ENCODE measurements around the gene KLC1. TPM values are rescaled to one million over a fixed set of nuclear protein-coding genes. Genes with fewer than 3 reads are reported as not detected.

The KLC1 gene
- total and polyA plus RNA-seq, 4 donors, result 93.3 to 225 (median 139) TPM

DNA sequence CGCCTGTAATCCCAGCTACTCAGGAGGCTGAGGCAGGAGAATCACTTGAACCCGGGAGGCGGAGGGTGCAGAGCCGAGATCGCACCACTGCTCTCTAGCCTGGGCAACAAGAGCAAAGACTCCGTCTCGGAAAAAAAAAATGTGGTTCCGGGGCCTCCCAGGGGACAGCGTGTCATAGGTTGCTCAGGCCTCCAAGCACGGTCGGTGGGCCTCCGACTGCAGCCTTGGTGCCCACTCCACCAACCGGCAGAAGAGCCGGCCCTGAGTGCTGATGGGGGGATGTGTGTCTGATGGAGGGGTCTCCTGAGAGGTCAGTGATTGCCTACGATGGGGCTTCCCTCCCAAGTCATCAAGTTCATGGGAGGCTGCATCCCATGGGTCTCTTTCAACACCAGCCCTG lies 102.5 kb downstream of the KLC1 start:
- WGBS, 2 donors, result 95 to 98% methylated on average over 15 of the region's 15 CpGs
- Histone ChIP-seq H3K9ac (ENCODE audit: insufficient read depth in 1 of 2, low read length in 2 of 2) (no peak overlapping the region), H3K4me1 (ENCODE audit: control insufficient read depth in 5 of 5, insufficient read depth in 5 of 5, low read length in 5 of 5) (peaks cover 0 to 23% (median 3%) of the 10 kb centered on the region in 5 donors), H3K27me3 (ENCODE audit: control insufficient read depth in 3 of 3, insufficient read depth in 3 of 3, low read length in 2 of 3) (no peaks in the 10 kb centered on the region), H3K4me3 (no peak overlapping the region), H3K36me3 (ENCODE audit: control insufficient read depth in 4 of 4, insufficient read depth in 4 of 4, low read length in 4 of 4) (peaks cover 0 to 66% (median 19%) of the 10 kb centered on the region in 4 donors), H3K9me3 (ENCODE audit: control insufficient read depth in 4 of 4, insufficient read depth in 3 of 4, low read length in 3 of 4) (no peaks in the 10 kb centered on the region), H3K27ac (ENCODE audit: low read depth in 1 of 2, low read length in 1 of 2) (no peak overlapping the region)
- ATAC-seq (ENCODE audit: insufficient read depth, low FRiP score) (no peak), DNase-seq (no peak)
- TF ChIP-seq, protein P1, sequence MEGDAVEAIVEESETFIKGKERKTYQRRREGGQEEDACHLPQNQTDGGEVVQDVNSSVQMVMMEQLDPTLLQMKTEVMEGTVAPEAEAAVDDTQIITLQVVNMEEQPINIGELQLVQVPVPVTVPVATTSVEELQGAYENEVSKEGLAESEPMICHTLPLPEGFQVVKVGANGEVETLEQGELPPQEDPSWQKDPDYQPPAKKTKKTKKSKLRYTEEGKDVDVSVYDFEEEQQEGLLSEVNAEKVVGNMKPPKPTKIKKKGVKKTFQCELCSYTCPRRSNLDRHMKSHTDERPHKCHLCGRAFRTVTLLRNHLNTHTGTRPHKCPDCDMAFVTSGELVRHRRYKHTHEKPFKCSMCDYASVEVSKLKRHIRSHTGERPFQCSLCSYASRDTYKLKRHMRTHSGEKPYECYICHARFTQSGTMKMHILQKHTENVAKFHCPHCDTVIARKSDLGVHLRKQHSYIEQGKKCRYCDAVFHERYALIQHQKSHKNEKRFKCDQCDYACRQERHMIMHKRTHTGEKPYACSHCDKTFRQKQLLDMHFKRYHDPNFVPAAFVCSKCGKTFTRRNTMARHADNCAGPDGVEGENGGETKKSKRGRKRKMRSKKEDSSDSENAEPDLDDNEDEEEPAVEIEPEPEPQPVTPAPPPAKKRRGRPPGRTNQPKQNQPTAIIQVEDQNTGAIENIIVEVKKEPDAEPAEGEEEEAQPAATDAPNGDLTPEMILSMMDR (IDR thresholded peaks at IDR 0.05; ENCODE audit: control extremely low read depth, extremely low read depth), result no peak

DNA sequence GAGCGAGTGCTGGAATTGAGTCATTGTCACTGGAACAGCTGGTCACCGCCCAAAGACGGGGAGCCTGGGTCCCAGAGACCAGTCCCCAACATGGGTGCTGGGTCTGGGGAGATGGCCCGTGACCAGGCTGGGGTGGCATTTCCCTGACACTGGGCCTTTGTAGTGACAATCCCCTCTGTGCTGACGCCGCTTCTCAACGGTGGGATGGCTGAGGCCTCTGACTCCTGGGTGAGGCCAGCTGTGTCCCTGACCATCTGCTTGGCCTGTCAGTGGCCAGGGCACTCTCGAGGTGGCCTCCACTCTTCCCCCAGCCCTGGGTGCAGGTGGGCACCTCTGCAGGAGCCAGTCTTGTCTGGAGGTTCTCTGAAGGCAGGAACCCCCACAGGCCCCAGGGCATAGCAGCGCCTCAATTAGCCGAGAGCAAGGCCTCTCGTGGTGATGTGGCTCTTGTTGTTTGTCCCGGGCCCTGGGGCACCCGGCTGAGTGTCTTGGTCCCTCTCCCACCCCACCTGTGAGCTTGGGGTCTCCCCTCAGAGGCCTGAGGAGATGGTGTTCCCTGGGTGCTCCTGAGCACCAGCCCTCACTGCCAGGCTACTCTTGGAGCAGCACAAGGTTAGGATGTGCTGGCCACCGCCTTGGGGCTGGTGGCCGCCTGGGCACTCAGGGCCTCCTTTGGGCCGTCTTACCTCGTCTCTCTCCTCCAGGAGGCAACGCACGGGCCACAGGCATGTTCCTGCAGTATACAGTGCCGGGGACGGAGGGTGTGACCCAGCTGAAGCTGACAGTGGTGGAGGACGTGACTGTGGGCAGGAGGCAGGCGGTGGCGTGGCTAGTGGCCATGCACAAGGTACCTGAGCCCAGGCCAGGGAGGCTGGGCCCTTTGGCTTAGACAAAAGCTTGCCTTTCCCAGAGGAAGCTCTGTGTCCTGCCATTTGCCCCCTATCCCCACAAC lies 103.2 kb downstream of the KLC1 start:
- 94 to 98% methylated on average over 24 of the region's 24 CpGs for WGBS, 2 donors
- peaks cover 0 to 29% (median 6%) of the 10 kb centered on the region in 5 donors for H3K4me1 ChIP-seq (ENCODE audit: control insufficient read depth in 5 of 5, insufficient read depth in 5 of 5, low read length in 5 of 5)
- DNase-seq, result no peak
- no peak overlapping the region for H3K27ac ChIP-seq (ENCODE audit: low read depth in 1 of 2, low read length in 1 of 2)
- H3K9me3 ChIP-seq (ENCODE audit: control insufficient read depth in 4 of 4, insufficient read depth in 3 of 4, low read length in 3 of 4), result no peaks in the 10 kb centered on the region
- no peak for ATAC-seq (ENCODE audit: insufficient read depth, low FRiP score)
- no peak overlapping the region for H3K9ac ChIP-seq (ENCODE audit: insufficient read depth in 1 of 2, low read length in 2 of 2)
- TF ChIP-seq, protein P1 (IDR thresholded peaks at IDR 0.05; ENCODE audit: control extremely low read depth, extremely low read depth), result no peak
- H3K36me3 ChIP-seq (ENCODE audit: control insufficient read depth in 4 of 4, insufficient read depth in 4 of 4, low read length in 4 of 4), result peaks cover 0 to 68% (median 19%) of the 10 kb centered on the region in 4 donors
- H3K27me3 ChIP-seq (ENCODE audit: control insufficient read depth in 3 of 3, insufficient read depth in 3 of 3, low read length in 2 of 3), result no peaks in the 10 kb centered on the region
- no peak overlapping the region for H3K4me3 ChIP-seq

DNA sequence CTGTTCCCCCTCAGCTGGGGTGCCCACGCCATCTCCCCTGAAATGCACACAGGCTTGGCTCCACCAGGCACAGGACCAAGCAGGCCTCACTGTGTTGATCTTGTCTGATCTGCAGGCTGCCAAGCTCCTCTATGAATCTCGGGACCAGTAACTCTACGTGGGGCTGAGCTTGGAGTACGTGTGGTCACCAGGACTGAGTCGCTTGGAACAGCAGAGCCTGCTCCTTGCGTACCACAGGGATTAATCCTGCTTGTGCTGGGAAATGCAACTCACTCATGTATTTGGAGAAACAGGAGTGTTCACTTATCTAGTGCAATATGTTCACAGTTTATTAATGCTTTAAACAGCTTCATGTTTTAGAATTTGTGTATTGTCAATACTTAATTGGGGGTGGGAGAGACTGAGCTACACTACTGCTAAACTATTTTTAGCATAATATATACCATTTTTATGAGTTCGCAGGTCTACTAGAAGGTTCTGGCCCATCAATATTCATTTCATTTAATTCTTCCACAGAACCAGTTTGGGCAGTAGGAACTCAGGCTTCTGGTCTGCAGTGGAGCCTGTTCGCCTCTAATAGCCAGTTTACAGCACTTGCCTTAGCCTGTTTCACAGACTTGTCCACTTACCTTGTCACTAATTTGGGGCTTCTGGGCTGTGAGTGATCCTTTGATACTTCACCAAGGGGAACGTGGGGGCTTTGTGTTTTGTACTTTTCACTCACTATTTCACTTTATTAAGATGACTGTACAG lies 104.0 kb downstream of the KLC1 start:
- H3K9me3 ChIP-seq (ENCODE audit: control insufficient read depth in 4 of 4, insufficient read depth in 3 of 4, low read length in 3 of 4), result no peaks in the 10 kb centered on the region
- no peak overlapping the region for H3K9ac ChIP-seq (ENCODE audit: insufficient read depth in 1 of 2, low read length in 2 of 2)
- H3K27me3 ChIP-seq (ENCODE audit: control insufficient read depth in 3 of 3, insufficient read depth in 3 of 3, low read length in 2 of 3), result no peaks in the 10 kb centered on the region
- ATAC-seq (ENCODE audit: insufficient read depth, low FRiP score) (no peak), DNase-seq (no peak)
- WGBS, 2 donors, result 92 to 93% methylated on average over 9 of the region's 9 CpGs
- H3K4me1 ChIP-seq (ENCODE audit: control insufficient read depth in 5 of 5, insufficient read depth in 5 of 5, low read length in 5 of 5), result peaks cover 0 to 29% (median 6%) of the 10 kb centered on the region in 5 donors
- TF ChIP-seq, protein P1 (IDR thresholded peaks at IDR 0.05; ENCODE audit: control extremely low read depth, extremely low read depth), result no peak
- H3K4me3 ChIP-seq, result no peak overlapping the region
- peaks cover 0 to 75% (median 23%) of the 10 kb centered on the region in 4 donors for H3K36me3 ChIP-seq (ENCODE audit: control insufficient read depth in 4 of 4, insufficient read depth in 4 of 4, low read length in 4 of 4)
- H3K27ac ChIP-seq (ENCODE audit: low read depth in 1 of 2, low read length in 1 of 2), result no peak overlapping the region

Data from lung (tissue), 12 donors.